BE2C (cell line): ENCODE data around the gene MEIS3.

Experiments
- DNase-seq: peaks from one replicate; pipeline ENCODE4 v3.0.0-alpha.2; 2020
- H3K27me3 ChIP-seq: fragments of 250-450 bp; sonication (Bioruptor Pico); 2 replicates; pipeline ENCODE4 v1.5.1; 2020; ENCODE audit warnings: mild to moderate bottlenecking
- H3K36me3 ChIP-seq: fragments of 250-450 bp; sonication (Bioruptor Pico); 2 replicates; pipeline ENCODE4 v1.5.1; 2020; ENCODE audit warnings: mild to moderate bottlenecking
- H3K4me1 ChIP-seq: fragments of 250-450 bp; sonication (Bioruptor Pico); 2 replicates; pipeline ENCODE4 v1.5.1; 2020
- H3K4me3 ChIP-seq: 2 replicates; pipeline ENCODE4 v1.5.1; 2011; ENCODE audit warnings: low read depth, low read length
- H3K9me3 ChIP-seq: fragments of 250-450 bp; sonication (Bioruptor Pico); 2 replicates; pipeline ENCODE4 v1.5.1; 2020
- CTCF ChIP-seq: IDR thresholded peaks from 2 replicates; pipeline ENCODE4 v1.5.1; 2012; ENCODE audit warnings: mild to moderate bottlenecking, low read depth, low read length

Gene MEIS3

GRCh38 chr19:47432499-47432898, 13.2 kb upstream of the MEIS3 start:
- no peaks in the 10 kb centered on the region for H3K36me3 ChIP-seq
- no peak for TF ChIP-seq CTCF
- DNase-seq = no peak
- H3K9me3 ChIP-seq = no peaks in the 10 kb centered on the region
- no peak overlapping the region for H3K4me3 ChIP-seq
- no peaks in the 10 kb centered on the region for H3K27me3 ChIP-seq
- no peaks in the 10 kb centered on the region; the same call in 1 of the 2 replicates for H3K4me1 ChIP-seq

- no peak for TF ChIP-seq CTCF
Observed at GRCh38 chr19:47432091-47432490, 12.8 kb upstream of the MEIS3 start.

GRCh38 chr19:47430041-47430802, 10.9 kb upstream of the MEIS3 start:
- no peaks in the 10 kb centered on the region for H3K36me3 ChIP-seq

More at GRCh38 chr19:47432091-47432490, 12.8 kb upstream of the MEIS3 start:
- no peaks in the 10 kb centered on the region for H3K9me3 ChIP-seq
- no peak for DNase-seq
- H3K36me3 ChIP-seq = no peaks in the 10 kb centered on the region
- no peaks in the 10 kb centered on the region for H3K27me3 ChIP-seq
- H3K4me1 ChIP-seq = no peaks in the 10 kb centered on the region; the same call in 1 of the 2 replicates
- H3K4me3 ChIP-seq = no peak overlapping the region

GRCh38 chr19:47429140-47429793, 9.9 kb upstream of the MEIS3 start:
- DNase-seq = no peak
- Histone ChIP-seq H3K9me3 (no peaks in the 10 kb centered on the region), H3K4me1 (no peaks in the 10 kb centered on the region; the same call in 1 of the 2 replicates), H3K4me3 (no peak overlapping the region), H3K27me3 (no peaks in the 10 kb centered on the region), H3K36me3 (no peaks in the 10 kb centered on the region)
- no peak for TF ChIP-seq CTCF

More at GRCh38 chr19:47430041-47430802, 10.9 kb upstream of the MEIS3 start:
- Histone ChIP-seq H3K4me1 (no peaks in the 10 kb centered on the region; the same call in 1 of the 2 replicates), H3K4me3 (no peak overlapping the region), H3K27me3 (no peaks in the 10 kb centered on the region), H3K9me3 (no peaks in the 10 kb centered on the region)
- DNase-seq = no peak
- TF ChIP-seq CTCF = no peak

GRCh38 chr19:47428177-47428894, 9.0 kb upstream of the MEIS3 start:
- peak overlapping the region; percentile 53 for H3K4me3 ChIP-seq
- H3K9me3 ChIP-seq = no peaks in the 10 kb centered on the region
- TF ChIP-seq CTCF = no peak
- H3K4me1 ChIP-seq = no peaks in the 10 kb centered on the region; the same call in 1 of the 2 replicates
- peak; percentile 100 for DNase-seq
- no peaks in the 10 kb centered on the region for H3K27me3 ChIP-seq
- H3K36me3 ChIP-seq = no peaks in the 10 kb centered on the region
